ENCODE measurements around the gene PARD3B.

DNA sequence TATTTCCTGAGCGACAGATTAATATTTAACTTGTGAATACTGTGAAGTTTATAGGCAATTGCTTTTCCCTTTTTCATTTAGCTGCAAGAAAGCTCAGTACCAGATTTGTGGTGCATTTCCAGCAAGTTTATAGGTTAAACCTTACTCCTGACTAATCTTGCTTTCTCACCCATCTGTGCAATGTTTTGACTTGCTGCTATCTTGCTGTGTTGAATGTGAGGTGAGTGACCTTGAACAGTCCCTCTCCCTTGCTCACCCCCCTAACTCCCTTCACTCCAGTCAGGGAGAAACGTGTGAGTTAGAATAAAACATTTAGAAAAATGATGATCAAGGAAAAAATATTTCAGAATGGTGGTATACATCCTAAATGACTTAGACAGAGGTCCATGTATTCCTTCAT lies 39.8 kb upstream of the PARD3B start:
- TF ChIP-seq, protein P1, sequence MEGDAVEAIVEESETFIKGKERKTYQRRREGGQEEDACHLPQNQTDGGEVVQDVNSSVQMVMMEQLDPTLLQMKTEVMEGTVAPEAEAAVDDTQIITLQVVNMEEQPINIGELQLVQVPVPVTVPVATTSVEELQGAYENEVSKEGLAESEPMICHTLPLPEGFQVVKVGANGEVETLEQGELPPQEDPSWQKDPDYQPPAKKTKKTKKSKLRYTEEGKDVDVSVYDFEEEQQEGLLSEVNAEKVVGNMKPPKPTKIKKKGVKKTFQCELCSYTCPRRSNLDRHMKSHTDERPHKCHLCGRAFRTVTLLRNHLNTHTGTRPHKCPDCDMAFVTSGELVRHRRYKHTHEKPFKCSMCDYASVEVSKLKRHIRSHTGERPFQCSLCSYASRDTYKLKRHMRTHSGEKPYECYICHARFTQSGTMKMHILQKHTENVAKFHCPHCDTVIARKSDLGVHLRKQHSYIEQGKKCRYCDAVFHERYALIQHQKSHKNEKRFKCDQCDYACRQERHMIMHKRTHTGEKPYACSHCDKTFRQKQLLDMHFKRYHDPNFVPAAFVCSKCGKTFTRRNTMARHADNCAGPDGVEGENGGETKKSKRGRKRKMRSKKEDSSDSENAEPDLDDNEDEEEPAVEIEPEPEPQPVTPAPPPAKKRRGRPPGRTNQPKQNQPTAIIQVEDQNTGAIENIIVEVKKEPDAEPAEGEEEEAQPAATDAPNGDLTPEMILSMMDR (conservative IDR thresholded peaks at IDR 0.05): no peak
- no peak for TF ChIP-seq EZH2 (IDR thresholded peaks at IDR 0.05; ENCODE audit: low read depth)

Data from PC-9 (cell line).